GM18498 (cell line): ENCODE measurements around the gene MIXL1.
A peak's percentile ranks its signal among the peaks of the same experiment; 100 is the strongest.
"Not testable (repeated sequence)": the region's sequence is repeated elsewhere in the genome, so short reads cannot be mapped to it uniquely, and the experiment has no call there.

Experiments
- ATAC-seq: cut with Tn5 transposase; IDR thresholded peaks from one replicate; pipeline ENCODE4 v1.9.1; 2021; ENCODE audit warnings: mild to moderate bottlenecking, moderate library complexity; ENCODE audit not compliant: unreplicated experiment

MIXL1 gene

DNA sequence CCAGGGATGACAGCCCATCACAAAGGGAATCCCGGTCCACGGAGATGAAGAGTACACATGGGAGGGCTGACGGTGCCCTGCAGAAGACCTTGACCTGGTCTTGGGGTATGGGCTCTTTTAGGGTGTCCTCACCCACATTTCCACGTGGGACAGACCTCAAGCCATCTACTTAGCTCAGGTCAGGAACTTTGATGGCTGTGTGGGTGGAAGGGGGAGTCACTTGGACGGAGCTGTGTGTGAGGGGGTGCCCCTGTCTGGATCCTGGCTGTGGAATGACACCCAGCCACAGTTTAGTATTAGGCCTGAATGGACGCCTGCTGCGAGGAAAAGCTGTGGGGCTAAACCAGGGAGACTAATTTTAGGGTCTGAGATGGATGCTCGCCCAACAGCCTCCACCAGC is 10.9 kb upstream of the MIXL1 start:
- no peak for ATAC-seq

DNA sequence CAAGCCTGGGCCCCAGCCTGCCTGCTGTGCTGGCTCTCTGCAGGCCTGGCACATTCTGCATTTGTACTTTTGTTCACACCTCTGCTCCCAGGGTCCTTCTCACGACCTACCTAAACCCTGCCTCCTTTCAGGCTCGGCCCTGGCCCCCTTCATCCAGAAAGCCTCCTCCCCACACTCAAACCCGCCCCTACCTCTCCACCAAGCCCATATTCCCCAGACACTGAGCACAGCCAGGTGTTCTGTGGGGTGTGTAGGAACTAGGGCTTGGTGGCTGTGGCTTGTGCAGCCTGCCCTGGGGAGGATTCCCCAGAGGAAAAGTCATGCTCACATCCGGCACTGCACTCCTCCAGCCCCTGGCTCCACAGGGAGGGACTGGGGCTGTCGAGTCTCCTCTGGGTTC is 8.2 kb upstream of the MIXL1 start:
- ATAC-seq, result no peak

DNA sequence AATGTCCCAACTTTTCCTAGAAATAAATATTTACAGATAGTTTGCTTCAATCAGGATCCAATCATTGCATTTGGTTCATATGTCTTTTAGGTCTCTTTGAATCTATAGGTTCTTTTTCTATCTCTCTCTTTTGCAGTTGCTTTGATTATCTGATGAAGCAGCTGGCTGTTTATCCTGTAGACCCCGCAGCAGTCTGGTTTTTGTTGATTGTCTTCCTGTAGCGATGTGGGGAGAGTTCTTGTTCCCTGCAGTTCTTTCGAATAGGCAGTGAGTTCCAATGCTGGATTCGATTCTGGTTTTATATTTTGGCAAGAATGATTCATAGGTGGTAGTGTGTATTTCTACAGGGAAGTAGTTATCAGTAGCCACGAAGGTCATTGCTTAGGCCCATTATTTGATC is 7.4 kb upstream of the MIXL1 start:
- no peak for ATAC-seq

DNA sequence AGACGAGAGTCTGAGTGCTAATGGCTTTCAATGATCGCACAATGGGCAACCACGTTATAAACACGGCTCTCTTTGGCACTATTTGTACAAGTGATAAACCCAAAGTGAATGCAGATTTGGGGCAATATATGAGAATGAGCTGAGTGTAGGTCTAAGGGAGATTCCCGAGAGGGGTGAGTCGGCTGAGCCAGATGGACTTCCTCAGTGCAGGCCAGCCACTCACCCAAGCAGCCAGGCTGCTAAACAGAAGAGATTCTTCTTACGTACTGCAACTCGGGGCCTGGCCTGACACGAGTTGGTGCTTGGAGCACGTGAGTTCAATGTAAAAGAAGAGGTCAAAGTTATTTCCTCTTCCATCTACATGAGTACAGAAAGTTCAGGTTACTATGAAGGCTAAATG is 6.2 kb upstream of the MIXL1 start:
- no peak for ATAC-seq

DNA sequence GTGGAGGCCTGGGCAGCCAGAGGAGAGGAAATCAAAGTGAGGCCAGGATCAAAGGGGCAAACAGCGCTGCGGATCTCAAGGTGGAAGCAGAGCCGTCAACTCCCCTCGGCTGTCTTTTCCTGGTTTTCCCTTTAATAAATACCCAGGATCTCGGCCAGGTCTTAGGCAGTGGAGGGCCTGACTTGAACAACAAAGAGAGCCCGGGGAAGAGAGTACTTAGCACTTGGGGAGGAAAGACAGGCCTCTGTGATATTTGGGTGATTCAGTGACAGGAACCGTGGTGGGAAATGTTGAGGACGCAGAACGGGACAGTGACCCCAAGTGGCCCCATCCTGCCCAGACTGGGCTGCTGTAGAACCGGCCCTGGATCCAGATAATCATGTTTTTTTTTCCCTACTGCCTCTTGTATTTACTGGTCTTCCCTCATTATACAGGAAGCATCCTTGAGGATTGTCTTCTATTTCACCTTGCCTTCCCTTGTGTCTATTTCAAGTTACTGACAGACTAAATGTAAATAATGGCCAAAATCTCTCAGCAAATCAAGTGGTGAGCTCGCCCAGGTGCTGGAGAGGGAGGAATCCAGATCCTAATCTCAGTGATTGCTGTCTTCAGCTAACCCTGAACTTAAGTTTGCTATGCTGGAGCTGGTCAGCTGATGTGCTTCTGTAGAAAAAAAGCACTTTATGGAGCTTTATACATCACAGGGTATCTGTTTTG is 2.8 kb upstream of the MIXL1 start:
- no peak for ATAC-seq

DNA sequence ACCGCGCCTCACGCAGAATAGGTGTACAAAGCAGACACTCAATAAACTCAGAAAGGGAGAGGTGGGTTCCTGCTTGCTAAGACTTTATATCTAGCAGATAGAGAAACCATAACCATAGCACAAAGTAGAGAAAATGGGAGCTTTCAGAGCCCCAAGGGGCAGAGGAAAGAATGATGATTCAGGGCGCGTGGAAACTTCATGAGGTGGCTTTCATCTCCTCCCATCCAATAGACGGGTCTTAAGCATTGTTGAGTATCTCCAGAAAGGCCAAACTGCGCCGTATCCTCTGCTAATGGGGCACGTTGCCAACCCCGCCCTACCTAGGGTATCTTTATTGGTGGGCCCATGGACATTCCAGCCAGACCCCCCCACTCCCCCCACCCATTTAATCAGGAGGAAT is 778 bp upstream of the MIXL1 start:
- no peak for ATAC-seq

DNA sequence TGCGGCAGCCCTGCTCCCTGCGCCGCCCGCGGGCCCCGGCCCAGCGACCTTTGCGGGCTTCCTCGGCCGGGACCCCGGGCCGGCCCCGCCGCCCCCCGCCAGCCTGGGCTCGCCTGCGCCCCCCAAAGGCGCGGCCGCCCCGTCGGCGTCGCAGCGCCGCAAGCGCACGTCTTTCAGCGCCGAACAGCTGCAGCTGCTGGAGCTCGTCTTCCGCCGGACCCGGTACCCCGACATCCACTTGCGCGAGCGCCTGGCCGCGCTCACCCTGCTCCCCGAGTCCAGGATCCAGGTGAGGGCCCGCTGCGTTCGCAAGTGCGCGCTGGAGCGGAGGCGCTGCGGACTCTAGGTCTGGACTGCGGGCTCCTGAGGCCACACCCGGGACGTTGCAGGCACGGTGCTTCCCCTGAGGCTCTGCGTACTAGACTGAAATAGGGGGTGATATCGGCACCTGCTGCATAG is 351 bp downstream of the MIXL1 start:
- ATAC-seq, result peak; percentile 69

DNA sequence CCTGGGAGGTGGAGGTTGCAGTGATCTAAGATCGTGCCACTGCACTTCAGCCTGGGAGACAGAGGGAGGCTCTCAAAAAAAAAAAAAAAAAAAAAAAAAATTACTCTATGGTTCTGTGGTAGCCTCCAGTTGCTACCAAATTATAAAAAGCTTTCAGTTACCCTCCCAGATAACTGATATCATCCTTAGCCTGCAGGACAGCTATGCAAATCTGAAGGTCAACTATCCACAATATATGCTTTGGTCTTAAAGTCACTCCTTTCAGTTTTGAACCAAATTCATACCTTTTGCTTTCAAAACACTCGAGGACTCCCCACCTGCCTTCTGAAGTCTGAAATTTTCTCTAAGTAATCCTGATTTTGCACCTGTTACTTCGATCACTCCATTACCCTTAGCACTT is 3.1 kb downstream of the MIXL1 start:
- ATAC-seq, result peak; percentile 49

DNA sequence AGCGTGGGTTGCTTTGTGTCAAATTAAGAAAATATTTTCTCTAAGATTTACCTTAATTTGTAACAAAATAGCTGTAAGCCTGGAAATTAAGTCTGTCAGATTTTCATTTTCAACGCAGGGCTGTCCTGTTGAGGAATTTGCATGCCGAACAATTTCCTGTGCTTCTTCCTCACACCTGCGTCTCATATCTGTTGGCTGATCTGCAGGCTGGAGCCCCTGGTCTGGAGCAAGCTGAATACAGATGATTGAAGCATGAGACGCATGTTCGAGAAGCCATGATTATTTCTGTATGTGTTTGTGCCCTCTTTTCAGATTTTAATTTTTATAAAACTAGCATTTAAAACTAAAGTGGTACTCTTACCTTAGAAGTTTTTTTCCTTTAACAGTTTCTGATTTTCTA is 9.8 kb downstream of the MIXL1 start:
- peak; percentile 54 for ATAC-seq

DNA sequence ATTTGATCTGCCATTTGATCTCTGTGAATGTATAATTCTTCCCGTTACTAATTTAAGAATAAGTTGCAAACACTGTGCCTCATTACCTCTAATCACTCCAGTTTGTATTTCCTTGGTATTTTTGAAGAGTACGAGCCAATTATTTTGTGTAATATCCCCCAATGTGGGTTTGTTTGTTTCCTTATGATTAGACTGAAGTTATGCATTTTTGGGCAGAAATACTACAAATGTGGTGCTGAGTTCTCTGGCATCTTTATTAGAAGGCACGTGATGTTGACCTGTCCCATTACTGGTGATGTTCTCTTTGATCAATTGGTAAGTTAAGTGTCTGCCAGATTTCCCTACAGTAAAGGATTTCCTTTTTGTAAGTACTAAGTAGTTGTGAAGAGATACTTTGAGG is 10.3 kb downstream of the MIXL1 start:
- ATAC-seq, result no peak

DNA sequence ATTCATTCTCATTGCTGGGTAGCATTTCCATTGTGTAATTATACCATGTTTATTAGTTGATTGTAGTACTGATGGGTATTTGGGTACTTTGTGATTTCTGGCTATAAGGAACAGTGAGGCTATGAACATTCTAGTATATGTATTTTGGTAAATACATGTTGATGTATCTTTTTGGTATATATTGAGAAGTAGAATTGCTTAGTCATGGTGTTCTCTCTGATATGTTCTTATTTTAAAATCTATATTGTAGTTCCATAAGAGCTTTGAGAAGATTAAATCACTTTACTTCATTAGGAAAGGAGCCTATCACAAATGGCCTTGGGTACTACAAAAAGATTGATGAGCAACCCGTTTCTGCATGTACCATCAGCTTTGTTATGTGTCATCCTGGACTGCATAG is 13.4 kb downstream of the MIXL1 start:
- no peak for ATAC-seq

DNA sequence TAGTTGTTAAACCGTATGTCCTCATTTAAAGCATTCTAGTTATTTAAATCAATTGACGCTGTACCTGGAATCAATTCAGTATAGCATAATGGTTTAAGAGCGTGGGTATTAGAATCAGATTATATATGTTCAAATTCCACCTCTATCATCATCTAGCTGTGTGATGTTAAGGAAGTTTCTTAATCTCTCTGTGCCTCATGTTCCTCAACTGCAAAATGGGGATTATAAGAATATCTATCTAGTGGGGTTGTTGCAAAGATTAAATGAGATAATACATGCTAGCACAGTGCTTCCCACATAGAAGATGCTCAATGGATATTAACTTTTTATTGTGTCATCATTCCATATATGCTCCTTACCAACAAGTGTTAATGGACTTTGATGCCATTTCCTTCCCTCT is 16.0 kb downstream of the MIXL1 start:
- no peak for ATAC-seq

DNA sequence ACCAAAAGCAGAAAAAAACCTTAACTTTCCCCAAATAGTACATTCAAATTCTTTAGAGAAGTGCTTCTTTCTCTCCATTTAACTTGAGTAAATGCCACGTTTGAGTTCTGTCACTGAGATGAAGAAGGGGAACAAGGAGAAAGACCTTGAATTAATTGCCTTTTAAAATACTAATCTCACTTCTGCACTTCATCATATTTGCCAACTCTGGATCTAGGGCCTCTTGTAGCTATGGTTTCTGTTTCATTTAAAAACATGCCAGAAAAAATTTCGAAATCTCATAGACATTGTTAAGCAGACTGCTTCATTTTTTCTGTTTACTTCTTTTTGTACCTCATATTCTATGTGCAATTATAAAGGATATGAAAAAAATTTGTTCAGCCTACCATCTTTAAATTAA is 24.6 kb downstream of the MIXL1 start:
- ATAC-seq, result no peak

DNA sequence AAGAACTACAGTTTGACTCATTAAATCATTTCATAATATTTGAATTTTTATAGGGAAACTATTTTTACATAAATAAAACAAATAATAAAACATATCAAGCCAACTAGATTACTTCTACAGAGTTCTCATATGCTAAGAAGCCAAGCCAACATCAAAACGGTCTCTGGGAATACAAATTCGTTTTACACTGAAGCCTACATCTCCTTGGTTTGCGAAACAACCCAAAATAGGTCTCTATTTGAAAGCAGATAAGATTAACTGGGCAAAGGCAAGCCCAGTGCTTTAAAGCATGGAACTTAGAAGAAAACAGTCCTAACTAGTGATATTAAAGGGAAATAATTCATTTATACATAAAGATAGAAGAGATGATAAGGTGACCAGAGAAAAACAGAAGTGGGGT is 25.3 kb downstream of the MIXL1 start:
- no peak for ATAC-seq

DNA sequence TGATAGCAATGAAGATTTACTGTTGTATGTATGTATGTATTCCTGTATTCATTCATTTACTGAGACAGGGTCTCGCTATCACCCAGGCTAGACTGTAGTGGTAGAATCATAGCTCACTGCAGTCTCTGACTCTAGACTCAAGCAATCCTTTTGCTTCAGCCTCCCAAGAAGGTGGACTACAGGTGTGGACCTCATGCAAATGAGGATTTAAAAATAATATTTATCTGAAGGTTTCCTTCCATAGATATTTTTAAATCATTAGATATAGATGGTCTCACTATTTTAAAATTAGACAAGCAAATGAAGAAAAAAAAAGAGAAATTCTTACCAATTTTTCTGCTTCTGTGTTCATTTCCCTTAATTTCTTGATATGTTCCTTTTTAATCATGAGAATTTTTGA is 27.0 kb downstream of the MIXL1 start:
- no peak for ATAC-seq

DNA sequence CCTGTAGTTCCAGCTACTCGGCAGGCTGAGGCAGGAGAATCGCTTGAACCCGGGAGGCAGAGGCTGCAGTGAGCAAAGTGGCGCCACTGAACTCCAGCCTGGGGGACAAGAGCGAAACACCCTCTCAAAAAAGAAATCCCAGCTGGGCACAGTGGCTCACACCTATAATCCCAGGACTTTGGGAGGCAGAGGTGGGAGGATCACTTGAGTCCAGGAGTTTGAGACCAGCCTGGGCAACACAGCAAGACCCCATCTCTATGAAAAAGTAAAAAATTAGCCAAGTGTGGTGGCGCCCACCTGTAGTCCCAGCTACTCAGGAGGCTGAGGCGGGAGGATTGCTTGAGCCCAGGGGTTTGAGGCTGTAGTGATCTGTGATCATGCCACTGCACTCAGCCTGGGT is 29.4 kb downstream of the MIXL1 start:
- ATAC-seq, result not testable (repeated sequence)

DNA sequence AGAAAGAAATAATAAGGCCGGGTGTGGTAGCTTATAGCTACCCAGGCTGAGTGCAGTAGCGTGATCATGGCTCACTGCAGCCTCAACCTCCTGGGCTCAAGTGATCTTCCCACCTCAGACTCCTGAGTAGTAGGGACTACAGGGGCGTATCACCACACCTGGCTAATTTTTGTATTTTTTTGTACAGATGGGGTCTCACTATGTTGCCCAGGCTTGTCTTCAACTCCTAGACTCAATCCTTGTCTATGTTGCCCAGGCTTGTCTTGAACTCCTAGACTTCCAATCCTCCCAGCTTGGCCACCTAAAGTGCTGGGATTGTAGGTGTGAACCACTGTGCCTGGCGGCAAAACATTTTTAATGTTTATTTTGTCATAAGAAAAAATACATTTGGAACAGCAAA is 30.5 kb downstream of the MIXL1 start:
- no peak for ATAC-seq

DNA sequence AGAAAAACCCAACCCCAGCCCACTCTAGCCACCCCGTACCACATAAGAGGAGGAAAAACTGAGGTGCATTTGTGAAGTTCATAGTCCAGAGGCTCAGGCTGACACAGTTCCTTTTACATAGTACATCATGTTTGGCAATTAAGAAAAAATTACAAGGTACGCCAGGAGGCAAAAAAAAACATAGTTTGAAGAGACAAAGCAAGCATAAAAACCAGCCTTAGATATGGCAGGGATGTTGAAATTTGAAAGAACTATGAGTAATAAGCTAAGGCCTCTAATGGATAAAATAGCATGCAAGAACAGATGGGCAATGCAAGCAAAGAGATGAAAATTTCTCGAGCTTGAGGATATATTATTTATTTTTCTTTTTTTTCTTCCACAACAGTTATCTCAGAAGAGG is 31.9 kb downstream of the MIXL1 start:
- ATAC-seq, result no peak

DNA sequence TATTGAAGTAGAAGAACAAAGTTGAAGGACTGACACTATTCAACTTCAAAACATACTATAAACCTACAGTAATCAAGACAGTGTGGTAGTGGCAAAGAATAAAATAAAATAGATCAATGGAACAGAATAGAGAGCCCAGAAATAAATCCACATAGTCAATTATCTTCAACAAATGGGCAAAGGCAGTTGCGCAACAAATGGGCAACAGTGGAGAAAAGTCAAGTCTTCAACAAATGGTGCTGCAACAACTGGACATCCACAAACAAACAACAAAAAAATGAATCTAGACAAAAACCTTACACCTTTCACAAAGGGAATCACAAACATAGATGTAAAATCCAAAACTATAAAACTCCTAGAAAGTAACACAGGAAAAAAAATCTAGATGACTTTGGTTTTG is 38.4 kb downstream of the MIXL1 start:
- ATAC-seq, result no peak

DNA sequence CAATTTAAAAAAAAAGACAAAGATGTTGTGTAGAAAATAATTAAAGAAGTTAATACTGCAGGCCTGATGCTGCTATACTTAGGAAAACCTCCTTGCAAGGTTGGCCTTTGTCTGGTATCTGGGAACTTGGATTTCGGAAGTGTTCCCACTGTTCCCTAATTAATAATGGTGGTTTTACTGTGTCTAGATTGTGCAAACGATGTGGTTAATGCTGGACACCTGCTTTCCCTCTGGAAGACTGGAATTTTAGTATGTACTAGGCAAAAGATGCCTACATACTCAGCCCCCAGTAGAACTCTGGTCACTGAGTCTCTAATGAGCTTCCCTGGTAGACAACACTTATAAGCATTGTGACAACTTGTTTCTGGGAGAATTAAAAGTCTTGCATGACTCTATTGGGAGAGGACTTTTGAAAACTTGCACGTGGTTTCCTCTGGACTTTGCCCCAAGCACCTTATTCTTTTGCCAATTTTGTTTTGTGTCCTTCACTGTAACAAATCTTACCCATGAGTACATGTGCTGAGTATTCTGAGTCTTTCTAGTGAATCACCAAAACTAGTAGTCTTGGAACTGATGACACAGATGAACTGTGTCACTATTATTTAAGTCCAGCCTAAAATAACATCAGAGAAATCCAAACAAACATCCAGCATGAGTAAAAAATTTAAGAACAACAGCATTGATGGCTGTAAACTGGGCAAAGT is 45.1 kb downstream of the MIXL1 start:
- no peak for ATAC-seq

DNA sequence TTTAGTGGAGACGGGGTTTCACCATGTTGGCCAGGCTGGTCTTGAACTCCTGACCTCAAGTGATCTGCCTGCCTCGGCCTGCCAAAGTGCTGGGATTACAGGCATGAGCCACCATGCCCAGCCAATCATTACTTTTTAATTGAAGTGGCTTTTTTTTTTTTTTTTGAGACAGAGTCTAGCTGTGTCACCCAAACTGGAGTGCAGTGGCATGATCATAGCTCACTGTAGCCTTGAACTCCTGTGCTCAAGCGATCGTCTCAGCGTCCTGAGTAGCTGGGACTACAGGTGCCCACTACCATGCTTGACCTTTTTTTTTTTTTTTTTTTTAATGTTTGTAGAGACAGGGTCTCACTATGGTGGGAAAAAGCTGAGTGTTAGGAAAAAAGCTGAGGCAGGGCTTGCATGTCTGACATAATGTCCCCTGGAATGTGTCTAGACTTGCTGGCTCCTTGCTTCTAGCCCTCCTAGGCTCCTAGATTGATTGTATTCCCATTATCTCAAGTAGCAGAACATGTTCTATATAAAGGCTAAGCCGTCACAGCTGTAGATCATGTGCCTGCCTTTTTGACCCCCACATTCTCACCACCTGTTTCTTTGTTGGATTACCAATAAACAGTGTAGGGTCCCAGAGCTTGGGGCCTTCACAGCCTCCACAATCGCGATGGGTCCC is 48.9 kb downstream of the MIXL1 start:
- not testable (repeated sequence) for ATAC-seq

DNA sequence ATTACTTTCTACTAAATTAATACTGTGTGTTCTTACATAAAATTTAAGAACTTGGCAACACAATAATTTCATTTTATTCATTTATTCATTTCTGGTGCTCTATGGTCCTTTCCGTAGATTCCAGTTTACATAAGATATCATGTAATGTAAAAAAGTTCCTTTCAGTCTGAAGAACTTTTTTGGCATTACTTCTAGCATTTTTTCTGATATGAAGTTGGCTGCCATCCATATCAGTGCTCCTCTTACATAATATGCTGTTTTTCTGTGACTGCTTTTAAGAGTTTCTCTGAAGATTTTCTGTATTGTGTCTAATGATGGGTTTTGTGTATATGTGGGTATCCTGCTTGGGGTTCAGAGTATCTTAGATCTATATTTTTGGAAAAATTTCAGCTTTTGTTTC is 50.7 kb downstream of the MIXL1 start:
- no peak for ATAC-seq
